ENCODE data around the gene SLC12A5.

GRCh38 chr20:46051556-46052308 lies 22.7 kb downstream of the SLC12A5 start:
- TF ChIP-seq CTCF (conservative IDR thresholded peaks at IDR 0.05; ENCODE audit: low read length), result no peak
- TF ChIP-seq EZH2phosphoT487 (IDR thresholded peaks at IDR 0.05; ENCODE audit: borderline replicate concordance, low read depth, low read length), result no peak
